GM19455 (cell line): ENCODE data around the gene PCK2.
A peak's percentile ranks its signal among the peaks of the same experiment; 100 is the strongest.

Experiments used
- ATAC-seq: cut with Tn5 transposase; IDR thresholded peaks from one replicate; pipeline ENCODE4 v1.9.1; 2021; ENCODE audit not compliant: unreplicated experiment

PCK2 gene

GRCh38 chr14:24074625-24075484, 19.3 kb upstream of the PCK2 start:
- no peak for ATAC-seq

- ATAC-seq = no peak
These were observed 18.4 kb upstream of the PCK2 start for GRCh38 chr14:24075485-24076301.

GRCh38 chr14:24076302-24076601, 17.9 kb upstream of the PCK2 start:
- no peak for ATAC-seq

GRCh38 chr14:24077086-24077485, 17.0 kb upstream of the PCK2 start:
- ATAC-seq = no peak

- ATAC-seq = no peak
These were observed 16.0 kb upstream of the PCK2 start for GRCh38 chr14:24078146-24078545.

GRCh38 chr14:24079491-24080141, 14.5 kb upstream of the PCK2 start:
- no peak for ATAC-seq

GRCh38 chr14:24080142-24080530, 14.0 kb upstream of the PCK2 start:
- ATAC-seq = no peak

- peak; percentile 95 for ATAC-seq
These were observed 13.0 kb upstream of the PCK2 start for GRCh38 chr14:24080888-24081738.

GRCh38 chr14:24081739-24082211, 12.3 kb upstream of the PCK2 start:
- ATAC-seq = no peak

- no peak for ATAC-seq
These were observed 11.6 kb upstream of the PCK2 start for GRCh38 chr14:24082411-24083080.

GRCh38 chr14:24083462-24083861, 10.6 kb upstream of the PCK2 start:
- ATAC-seq = no peak

GRCh38 chr14:24084440-24084839, 9.7 kb upstream of the PCK2 start:
- ATAC-seq = no peak

GRCh38 chr14:24085215-24085614, 8.9 kb upstream of the PCK2 start:
- no peak for ATAC-seq

- ATAC-seq = no peak
These were observed 7.7 kb upstream of the PCK2 start for GRCh38 chr14:24086193-24086955.

GRCh38 chr14:24087004-24087403, 7.1 kb upstream of the PCK2 start:
- no peak for ATAC-seq

GRCh38 chr14:24088095-24088494, 6.0 kb upstream of the PCK2 start:
- ATAC-seq = no peak

GRCh38 chr14:24089890-24090289, 4.2 kb upstream of the PCK2 start:
- ATAC-seq = no peak

- no peak for ATAC-seq
These were observed 2.0 kb upstream of the PCK2 start for GRCh38 chr14:24092110-24092504.

GRCh38 chr14:24092505-24093206, 1.5 kb upstream of the PCK2 start:
- no peak for ATAC-seq
